Neural progenitor cell (in vitro differentiated cells): ENCODE results near the gene KRT6C. TPM values are rescaled to one million over a fixed set of nuclear protein-coding genes. Genes with fewer than 3 reads are reported as not detected.
"Not testable (repeated sequence)": the region's sequence is repeated elsewhere in the genome, so short reads cannot be mapped to it uniquely, and the experiment has no call there.

ENCODE experiments used
- DNase-seq: peaks from one replicate; pipeline ENCODE4 v3.0.0-alpha.2; 2016; ENCODE audit warnings: low spot score
- H2AFZ ChIP-seq: fragments of 200-600 bp; sonication (generic); replicated peaks from 2 replicates; pipeline ENCODE4 v1.6.1; 2016; ENCODE audit warnings: antibody characterized with exemption
- H3F3A ChIP-seq: fragments of 200-600 bp; sonication (generic); 2 replicates; pipeline ENCODE4 v1.6.1; 2016; ENCODE audit warnings: antibody characterized with exemption, low read depth
- H3K27ac ChIP-seq: fragments of 200-600 bp; sonication (generic); 2 replicates; pipeline ENCODE4 v1.5.1; 2016; ENCODE audit warnings: mild to moderate bottlenecking
- H3K27me3 ChIP-seq: fragments of 200-600 bp; sonication (generic); 2 replicates; pipeline ENCODE4 v1.6.1; 2016; ENCODE audit warnings: mild to moderate bottlenecking, moderate library complexity
- H3K36me3 ChIP-seq: fragments of 200-600 bp; sonication (generic); 2 replicates; pipeline ENCODE4 v1.5.1; 2016
- H3K4me1 ChIP-seq: fragments of 200-600 bp; sonication (generic); 2 replicates; pipeline ENCODE4 v1.6.1; 2016; ENCODE audit warnings: mixed run types
- H3K4me2 ChIP-seq: fragments of 200-600 bp; sonication (generic); 2 replicates; pipeline ENCODE4 v1.6.1; 2016
- H3K4me3 ChIP-seq: fragments of 200-600 bp; sonication (generic); 2 replicates; pipeline ENCODE4 v1.5.1; 2016
- H3K79me2 ChIP-seq: fragments of 200-600 bp; sonication (generic); 2 replicates; pipeline ENCODE4 v1.6.1; 2016; ENCODE audit warnings: low read depth
- H3K9ac ChIP-seq: fragments of 200-600 bp; sonication (generic); 2 replicates; pipeline ENCODE4 v1.6.1; 2016
- H3K9me3 ChIP-seq: fragments of 200-600 bp; sonication (generic); 2 replicates; pipeline ENCODE4 v1.5.1; 2016; ENCODE audit warnings: low read depth
- H4K20me1 ChIP-seq: fragments of 200-600 bp; sonication (generic); 2 replicates; pipeline ENCODE4 v1.6.1; 2016; ENCODE audit warnings: low read depth
- H3K27ac Mint-ChIP-seq: 3 replicates; pipeline ENCODE4 v1.8.0; 2021; ENCODE audit warnings: mixed read lengths
- H3K27me3 Mint-ChIP-seq: 2 replicates; pipeline ENCODE4 v1.8.0; 2022; ENCODE audit warnings: low read depth, mild to moderate bottlenecking, inconsistent platforms, moderate library complexity, mixed read lengths; ENCODE audit not compliant: insufficient read depth
- H3K36me3 Mint-ChIP-seq: 3 replicates; pipeline ENCODE4 v1.8.0; 2021; ENCODE audit warnings: mixed read lengths
- H3K4me1 Mint-ChIP-seq: 3 replicates; pipeline ENCODE4 v1.8.0; 2021; ENCODE audit warnings: mixed read lengths
- H3K4me3 Mint-ChIP-seq: 3 replicates; pipeline ENCODE4 v1.8.0; 2021; ENCODE audit warnings: mild to moderate bottlenecking, moderate library complexity, mixed read lengths
- H3K9me3 Mint-ChIP-seq: 3 replicates; pipeline ENCODE4 v1.8.0; 2020; ENCODE audit warnings: mixed read lengths
- EZH2 ChIP-seq: fragments of 200-600 bp; sonication (generic); IDR thresholded peaks from 2 replicates; pipeline ENCODE4 v1.6.1; 2017; ENCODE audit warnings: antibody characterized with exemption, mild to moderate bottlenecking, moderate library complexity
- EZH2phosphoT487 ChIP-seq: fragments of 200-600 bp; sonication (generic); IDR thresholded peaks from 2 replicates; pipeline ENCODE4 v1.6.1; 2017; ENCODE audit warnings: antibody characterized with exemption
- total RNA-seq: library from RNA; depleted of rRNA; stranded (reverse); fragments of >200 nt; gene quantifications from 2 replicates; pipeline ENCODE4 v1.2.3, GENCODE V29; 2015; ENCODE audit warnings: low replicate concordance
- TF ChIP-seq, protein P1 (sequence below): fragments of 200-600 bp; sonication (generic); IDR thresholded peaks from 2 replicates; pipeline ENCODE4 v1.5.1; 2017; ENCODE audit warnings: antibody characterized with exemption, mild to moderate bottlenecking

Gene KRT6C
- total RNA-seq, 1 donor from 2014 or later, result not detected

GRCh38 chr12:52454411-52455201 is 19.0 kb downstream of the KRT6C start:
- Histone ChIP-seq H3K9ac (no peak overlapping the region), H3K4me2 (no peak overlapping the region), H2AFZ (peak overlapping the region; percentile 12), H3K79me2 (no peaks in the 10 kb centered on the region), H3F3A (no peaks in the 10 kb centered on the region), H3K4me3 (no peak overlapping the region), H3K36me3 (no peaks in the 10 kb centered on the region), H3K9me3 (no peaks in the 10 kb centered on the region), H3K27me3 (no peaks in the 10 kb centered on the region), H3K4me1 (peaks cover 5% of the 10 kb centered on the region), H4K20me1 (no peaks in the 10 kb centered on the region), H3K27ac (no peak overlapping the region)
- H3K27me3 Mint-ChIP-seq, result peaks cover 7% of the 10 kb centered on the region
- no peaks in the 10 kb centered on the region for H3K9me3 Mint-ChIP-seq
- H3K27ac Mint-ChIP-seq, result no peak overlapping the region
- no peak overlapping the region for H3K4me3 Mint-ChIP-seq
- no peak for DNase-seq
- TF ChIP-seq EZH2phosphoT487 (no peak), EZH2 (no peak)
- TF ChIP-seq, protein P1, sequence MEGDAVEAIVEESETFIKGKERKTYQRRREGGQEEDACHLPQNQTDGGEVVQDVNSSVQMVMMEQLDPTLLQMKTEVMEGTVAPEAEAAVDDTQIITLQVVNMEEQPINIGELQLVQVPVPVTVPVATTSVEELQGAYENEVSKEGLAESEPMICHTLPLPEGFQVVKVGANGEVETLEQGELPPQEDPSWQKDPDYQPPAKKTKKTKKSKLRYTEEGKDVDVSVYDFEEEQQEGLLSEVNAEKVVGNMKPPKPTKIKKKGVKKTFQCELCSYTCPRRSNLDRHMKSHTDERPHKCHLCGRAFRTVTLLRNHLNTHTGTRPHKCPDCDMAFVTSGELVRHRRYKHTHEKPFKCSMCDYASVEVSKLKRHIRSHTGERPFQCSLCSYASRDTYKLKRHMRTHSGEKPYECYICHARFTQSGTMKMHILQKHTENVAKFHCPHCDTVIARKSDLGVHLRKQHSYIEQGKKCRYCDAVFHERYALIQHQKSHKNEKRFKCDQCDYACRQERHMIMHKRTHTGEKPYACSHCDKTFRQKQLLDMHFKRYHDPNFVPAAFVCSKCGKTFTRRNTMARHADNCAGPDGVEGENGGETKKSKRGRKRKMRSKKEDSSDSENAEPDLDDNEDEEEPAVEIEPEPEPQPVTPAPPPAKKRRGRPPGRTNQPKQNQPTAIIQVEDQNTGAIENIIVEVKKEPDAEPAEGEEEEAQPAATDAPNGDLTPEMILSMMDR, result no peak
- no peaks in the 10 kb centered on the region for H3K36me3 Mint-ChIP-seq
- peaks cover 7% of the 10 kb centered on the region for H3K4me1 Mint-ChIP-seq

- Histone ChIP-seq H2AFZ (no peak within 1 kb of the TSS), H3K9me3 (no peaks in the 10 kb centered on the region), H4K20me1 (no peaks in the 10 kb centered on the region), H3K4me2 (no peak within 1 kb of the TSS), H3K79me2 (no peaks in the 10 kb centered on the region), H3K36me3 (no peaks in the 10 kb centered on the region), H3K4me3 (no peak within 1 kb of the TSS), H3F3A (no peaks in the 10 kb centered on the region), H3K27ac (no peak within 1 kb of the TSS), H3K9ac (no peak within 1 kb of the TSS), H3K27me3 (no peaks in the 10 kb centered on the region), H3K4me1 (peaks cover 5% of the 10 kb centered on the region)
- Mint-ChIP-seq H3K27ac (no peak within 1 kb of the TSS), H3K4me3 (no peak within 1 kb of the TSS), H3K9me3 (no peaks in the 10 kb centered on the region), H3K27me3 (peaks cover 7% of the 10 kb centered on the region), H3K4me1 (peaks cover 7% of the 10 kb centered on the region), H3K36me3 (no peaks in the 10 kb centered on the region)
- no peak for DNase-seq
- TF ChIP-seq EZH2, result no peak
- TF ChIP-seq, protein P1, result no peak
- no peak for TF ChIP-seq EZH2phosphoT487
Observed at GRCh38 chr12:52452101-52452500, 21.5 kb downstream of the KRT6C start, which contains the start of gene KRT6B. TSS of gene KRT6B (minus strand) at chr12:52452146. CDS start at chr12:52452078, 68 bp downstream.

DNA sequence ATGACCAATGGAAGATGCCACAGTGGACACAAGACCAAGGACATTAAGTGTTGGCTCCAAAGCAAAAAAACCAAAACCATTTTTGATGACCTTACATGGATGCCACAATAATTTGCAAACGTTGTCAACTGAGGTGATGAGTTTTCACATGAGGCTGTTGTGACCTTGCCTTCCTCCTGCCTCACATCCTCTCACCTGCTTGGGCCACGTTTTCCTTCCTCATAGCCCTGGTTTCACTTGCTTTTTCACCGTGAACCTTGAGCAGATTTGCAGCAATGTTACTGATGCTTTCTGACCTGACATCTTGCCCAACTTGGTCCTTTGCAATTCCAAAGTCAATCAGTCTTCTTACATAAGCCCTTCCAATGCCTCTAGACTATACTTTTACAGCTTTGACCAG is 25.4 kb downstream of the KRT6C start:
- Mint-ChIP-seq H3K4me3 (no peak overlapping the region), H3K9me3 (no peaks in the 10 kb centered on the region), H3K4me1 (peaks cover 2% of the 10 kb centered on the region), H3K36me3 (no peaks in the 10 kb centered on the region), H3K27ac (no peak overlapping the region), H3K27me3 (peaks cover under 1% of the 10 kb centered on the region)
- Histone ChIP-seq H2AFZ (no peak overlapping the region), H3K27ac (no peak overlapping the region), H3K9me3 (no peaks in the 10 kb centered on the region), H3K4me2 (no peak overlapping the region), H3F3A (no peaks in the 10 kb centered on the region), H3K27me3 (no peaks in the 10 kb centered on the region), H3K4me1 (no peaks in the 10 kb centered on the region), H3K4me3 (no peak overlapping the region), H3K9ac (no peak overlapping the region), H3K79me2 (no peaks in the 10 kb centered on the region), H3K36me3 (no peaks in the 10 kb centered on the region), H4K20me1 (no peaks in the 10 kb centered on the region)
- TF ChIP-seq EZH2, result no peak
- TF ChIP-seq, protein P1, result no peak
- no peak for TF ChIP-seq EZH2phosphoT487
- no peak for DNase-seq

DNA sequence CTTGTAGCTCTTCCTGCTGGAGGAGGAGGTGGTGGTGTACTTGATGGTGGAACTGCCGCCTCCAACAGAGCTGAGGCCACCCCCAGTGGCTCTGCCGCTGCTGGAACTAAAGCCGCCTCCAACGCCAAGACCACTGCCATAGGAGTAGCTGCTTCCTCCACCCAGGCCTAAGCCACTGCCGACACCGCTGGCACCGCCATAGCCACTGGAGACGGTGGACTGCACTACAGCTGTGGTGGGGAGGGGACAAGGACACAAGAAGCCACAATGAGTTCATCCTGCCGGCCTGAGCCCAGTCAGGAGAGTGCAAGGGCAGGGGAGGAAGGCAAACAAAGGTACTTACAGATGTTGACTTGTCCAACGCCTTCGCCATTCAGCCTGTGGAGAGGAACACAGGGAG is 26.4 kb downstream of the KRT6C start:
- not testable (repeated sequence) for H3K4me3 Mint-ChIP-seq, H3K9me3 Mint-ChIP-seq, H3K79me2 ChIP-seq, H3K4me3 ChIP-seq, H3K4me1 Mint-ChIP-seq, H2AFZ ChIP-seq, H3K27me3 Mint-ChIP-seq, H4K20me1 ChIP-seq, H3K9ac ChIP-seq, DNase-seq, H3F3A ChIP-seq, H3K27ac Mint-ChIP-seq, H3K27ac ChIP-seq, H3K27me3 ChIP-seq, H3K4me2 ChIP-seq, H3K36me3 ChIP-seq, H3K36me3 Mint-ChIP-seq, H3K9me3 ChIP-seq
- peaks cover 10% of the 10 kb centered on the region for H3K4me1 ChIP-seq
